Stimulated activated CD4-positive, alpha-beta T cell treated with anti-CD3 and anti-CD28 coated beads, Interleukin-4, amount 100 ng/mL, for 48 hours (primary cell): ENCODE data around the gene DMAC2.
"Not testable (repeated sequence)": the region's sequence is repeated elsewhere in the genome, so short reads cannot be mapped to it uniquely, and the experiment has no call there.

Experiments
- DNase-seq, 2 donors: peaks; one replicate each; pipeline ENCODE4 v3.0.0-alpha.2; 2020; ENCODE audit warnings: low read depth in 2 of 2

The DMAC2 gene

DNA sequence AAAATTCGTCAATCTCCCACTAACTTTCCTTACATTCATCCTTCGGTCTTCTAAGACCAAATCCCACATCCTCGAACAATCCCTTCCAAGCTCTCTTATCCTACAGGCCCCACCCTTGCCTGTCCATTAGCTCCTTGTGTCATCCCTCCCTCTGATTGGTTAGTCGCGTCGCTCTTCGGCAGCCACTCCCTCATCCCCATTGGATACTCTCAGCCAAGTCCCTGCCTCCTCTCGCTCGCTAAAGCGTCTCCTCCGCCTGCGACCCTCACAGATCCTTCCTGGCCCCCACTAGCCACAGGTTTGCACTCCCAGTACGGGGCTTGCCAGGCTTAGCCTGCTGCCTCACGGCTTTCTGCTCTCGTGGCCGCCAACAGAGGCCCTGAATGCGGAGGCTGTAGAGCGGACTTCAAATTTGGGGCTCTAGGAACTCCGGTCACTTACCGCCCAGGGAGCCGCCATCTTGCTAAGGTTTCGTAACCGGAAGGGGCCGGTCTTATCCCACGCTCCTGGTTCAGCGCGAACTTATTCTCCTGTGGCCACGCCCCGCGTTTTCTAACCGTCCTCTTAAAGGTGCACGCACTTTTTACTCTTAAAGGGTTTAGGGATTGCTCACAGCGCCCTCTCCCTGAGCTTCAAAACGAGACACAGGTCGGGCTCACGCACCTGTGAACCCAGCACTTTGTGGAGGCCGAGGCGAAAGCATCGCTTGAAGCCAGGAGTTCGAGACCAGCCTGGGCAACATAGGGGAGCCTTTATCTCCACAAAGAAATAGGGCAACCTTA lies at the start of gene DMAC2:
DMAC2 (minus strand) TSS at position 472 of the 782 bp plus-strand sequence; CDS start at position 459, 13 bp downstream.
- peak; percentile 92 to 96 for DNase-seq

DNA sequence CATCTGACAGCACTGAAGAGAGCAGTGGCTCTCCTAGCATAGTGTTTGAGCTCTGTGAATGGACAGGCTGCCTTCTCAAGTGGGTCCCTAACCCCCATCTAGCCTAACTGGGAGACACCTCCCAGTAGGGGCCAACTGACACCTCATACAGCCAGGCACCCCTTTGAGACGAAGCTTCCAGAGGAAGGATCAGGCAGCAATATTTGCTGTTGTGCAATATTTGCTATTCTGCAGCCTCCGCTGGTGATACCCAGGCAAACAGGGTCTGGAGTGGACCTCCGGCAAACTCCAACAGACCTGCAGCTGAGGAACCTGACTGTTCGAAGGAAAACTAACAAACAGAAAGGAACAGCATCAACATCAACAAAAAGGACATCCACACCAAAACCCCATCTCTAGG lies 47.2 kb upstream of the DMAC2 start:
- not testable (repeated sequence) for DNase-seq

DNA sequence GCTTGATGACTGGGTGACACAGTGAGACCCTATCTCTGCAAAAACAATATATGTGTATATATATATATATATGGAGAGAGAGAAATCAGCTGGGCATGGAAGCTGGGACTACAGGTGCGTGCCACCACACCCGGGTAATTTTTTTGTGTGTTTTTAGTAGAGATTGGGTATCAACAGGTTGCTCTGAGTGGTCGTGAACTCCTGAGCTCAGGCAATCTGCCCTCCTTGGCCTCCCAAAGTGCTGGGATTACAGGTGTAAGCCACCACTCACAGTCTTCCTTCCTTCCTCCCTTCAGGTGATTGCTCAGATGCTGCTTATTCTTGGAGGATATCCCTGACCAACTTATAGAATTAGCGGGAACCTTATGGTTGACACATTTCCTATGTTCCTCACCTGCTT lies 45.1 kb upstream of the DMAC2 start:
- no peak for DNase-seq

DNA sequence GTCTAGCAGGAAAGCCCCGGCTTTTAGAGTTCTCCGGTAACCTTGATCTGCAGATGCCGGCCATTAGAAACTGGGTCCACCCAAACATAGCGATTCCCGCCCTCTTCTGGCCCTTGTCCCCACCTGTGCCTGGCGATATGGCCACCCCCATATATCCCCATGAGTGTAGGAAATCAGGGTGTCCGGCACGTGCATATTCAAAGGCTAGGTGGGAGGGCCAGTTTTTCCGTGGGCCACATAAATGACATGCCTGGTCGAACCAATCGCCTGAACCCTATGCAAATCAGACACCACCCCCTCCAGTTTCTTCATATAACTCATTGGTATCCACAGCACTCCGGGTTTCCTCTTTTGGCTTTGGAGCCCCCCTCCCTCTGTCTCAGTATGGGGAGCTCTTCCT lies 40.6 kb upstream of the DMAC2 start:
- DNase-seq = no peak

DNA sequence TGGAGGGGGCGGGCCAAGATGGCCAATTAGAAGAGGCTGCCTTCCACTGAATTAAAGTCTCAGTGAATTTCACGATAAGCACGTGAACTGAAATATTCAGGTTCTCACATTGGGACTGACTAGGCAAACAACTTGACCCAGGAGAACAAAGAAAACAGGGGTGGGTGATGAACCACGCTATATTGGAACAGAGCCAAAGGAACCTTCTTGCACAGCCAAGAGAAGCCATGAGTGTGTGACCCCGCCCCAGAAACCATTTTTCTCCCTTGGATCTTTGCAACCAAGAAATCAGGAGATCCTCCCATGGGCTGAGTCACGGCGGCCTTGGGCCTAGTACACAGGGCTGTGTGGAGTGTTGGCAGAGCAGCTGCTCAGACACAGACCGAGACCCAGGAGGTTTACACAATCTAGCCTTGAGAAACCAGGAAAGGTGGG lies 40.1 kb upstream of the DMAC2 start:
- DNase-seq = no peak

DNA sequence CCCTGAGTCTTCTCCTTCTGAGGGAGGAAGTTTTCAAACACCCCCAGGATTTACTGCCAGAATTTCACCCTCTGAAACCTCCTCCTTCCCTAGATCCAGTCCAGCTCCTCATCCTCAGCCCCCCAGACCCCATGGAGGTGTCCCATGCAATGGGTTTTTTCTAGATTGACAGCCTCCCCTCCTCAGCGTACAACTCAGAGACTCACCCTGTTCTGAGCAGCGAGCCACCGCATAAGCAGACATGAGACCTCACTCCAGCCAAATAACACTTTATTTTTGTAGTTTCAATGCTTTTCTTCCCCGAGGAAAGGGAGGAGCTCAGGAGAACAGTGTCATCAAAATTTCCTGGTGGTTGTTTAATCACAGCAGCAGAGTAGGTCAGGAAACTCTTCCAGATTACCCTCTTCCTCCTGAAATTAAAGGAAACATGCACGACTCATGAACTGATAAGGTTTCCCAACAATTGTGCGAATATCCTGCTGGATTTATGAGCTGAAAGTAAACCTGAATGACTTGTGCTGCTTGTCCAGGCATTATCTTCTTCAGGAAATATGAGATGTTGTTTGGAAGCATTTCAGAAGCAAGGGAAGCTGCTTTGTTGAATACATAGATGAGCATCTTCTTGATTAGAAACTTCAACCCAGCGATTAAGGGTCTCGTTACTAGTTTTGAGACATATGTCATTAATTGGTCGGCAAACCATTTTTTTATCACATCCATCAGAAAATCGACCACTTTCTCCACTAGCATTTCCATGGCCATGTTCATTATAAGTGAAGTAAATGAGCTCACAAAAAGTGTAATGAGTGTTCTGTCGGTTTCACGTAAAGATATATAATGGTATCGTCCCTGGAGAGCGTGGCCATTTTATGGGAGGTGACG lies 39.4 kb upstream of the DMAC2 start:
- no peak for DNase-seq

DNA sequence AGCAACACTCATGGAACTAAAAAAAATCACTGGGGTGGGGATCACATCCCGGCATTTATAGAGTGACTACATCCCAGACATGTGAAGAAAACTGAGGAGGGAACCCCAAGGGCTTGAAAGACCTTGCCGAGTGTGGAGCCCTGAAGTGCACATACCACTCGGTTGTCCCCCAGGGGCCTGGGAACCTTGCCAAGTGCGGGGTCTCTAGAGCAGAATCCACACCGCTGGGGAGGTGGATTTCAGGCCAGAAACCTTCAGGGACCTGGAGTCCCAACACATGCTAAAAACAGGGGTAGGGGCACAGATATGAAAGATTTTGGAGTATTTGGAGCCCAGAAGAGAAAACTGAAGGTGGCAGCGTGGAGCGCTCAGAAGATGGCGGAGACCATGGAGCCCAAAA lies 38.5 kb upstream of the DMAC2 start:
- DNase-seq = no peak

DNA sequence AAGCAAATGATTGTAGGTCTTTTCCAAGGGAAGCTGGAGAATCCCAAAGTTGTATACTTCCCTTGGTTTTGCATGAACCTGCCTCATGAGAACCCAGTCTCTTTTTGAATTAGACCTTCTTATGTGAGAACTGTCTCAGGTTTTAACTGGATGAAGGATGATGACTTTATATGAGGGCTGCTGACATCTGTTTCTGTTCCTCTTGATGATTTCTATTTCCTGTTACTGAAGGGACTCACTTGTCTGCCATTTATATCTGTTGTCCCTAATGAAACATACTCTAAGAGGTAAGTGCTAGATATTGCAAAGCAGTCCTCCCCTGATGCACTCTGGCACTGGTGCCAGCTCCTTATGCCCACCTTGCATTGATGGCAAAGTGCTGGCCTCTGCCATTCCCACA lies 36.9 kb upstream of the DMAC2 start:
- DNase-seq = no peak

DNA sequence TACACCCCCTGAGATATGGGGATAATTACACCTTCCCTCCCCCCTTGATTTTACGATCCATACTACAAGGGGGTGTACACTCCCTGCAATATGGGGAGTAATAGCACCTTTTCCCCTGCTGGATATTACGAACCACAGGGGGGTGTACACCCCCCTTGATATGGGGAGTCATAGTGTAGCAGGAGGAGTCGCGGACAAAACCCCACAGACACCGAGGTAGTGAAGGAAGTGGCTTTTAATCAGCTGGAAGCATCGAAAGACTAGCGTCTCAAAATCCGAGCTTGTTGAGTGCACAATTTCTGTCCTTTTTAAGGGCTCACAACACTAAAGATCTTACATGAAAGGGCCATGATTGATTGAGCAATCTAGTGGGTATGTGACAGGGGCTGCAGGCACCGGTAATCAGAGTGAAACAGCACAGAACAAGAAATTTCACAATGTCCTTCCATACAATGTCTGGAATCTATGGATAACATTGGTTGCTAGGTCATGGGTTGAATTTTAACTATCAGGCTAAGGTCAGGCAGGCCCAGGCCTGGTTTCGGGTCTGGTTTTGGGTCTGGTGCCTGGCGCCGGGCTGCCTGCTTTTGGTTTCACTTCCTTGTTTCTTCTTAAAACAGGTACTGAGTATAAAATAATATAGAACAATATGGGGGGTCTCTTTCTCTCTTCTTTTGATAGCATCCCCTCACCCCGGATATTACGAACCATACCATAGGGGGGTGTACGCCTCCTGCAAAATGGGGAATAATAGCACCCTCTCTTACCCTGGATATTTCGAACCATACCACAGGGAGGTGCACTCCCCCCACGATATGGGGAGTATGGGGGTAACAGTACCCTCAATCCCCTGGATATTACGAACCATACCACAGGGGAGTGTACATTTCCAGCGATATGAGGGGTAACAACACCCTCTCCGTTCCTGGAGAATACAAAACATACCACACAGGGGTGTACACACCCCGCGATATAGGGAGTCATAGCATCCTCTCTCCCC lies 23.8 kb upstream of the DMAC2 start:
- DNase-seq = not testable (repeated sequence)

DNA sequence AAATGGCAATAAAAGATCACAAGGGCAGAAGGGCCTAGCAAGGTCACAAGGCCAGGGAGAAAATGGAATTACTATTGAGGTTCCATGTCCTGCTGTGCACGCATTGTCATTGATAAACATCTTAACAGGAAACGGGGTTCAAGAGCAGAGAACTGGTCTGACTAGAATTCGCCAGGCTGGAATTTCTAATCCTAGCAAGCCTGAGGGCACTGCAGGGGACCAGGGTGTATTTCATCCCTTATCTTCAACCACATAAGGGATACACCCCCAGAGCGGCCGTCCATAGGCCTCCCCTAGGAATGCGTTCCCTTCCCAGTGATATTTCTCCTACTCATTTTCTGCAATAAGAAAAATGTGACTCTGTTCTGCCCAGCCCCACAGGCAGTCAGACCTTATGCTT lies 22.8 kb upstream of the DMAC2 start:
- no peak for DNase-seq

DNA sequence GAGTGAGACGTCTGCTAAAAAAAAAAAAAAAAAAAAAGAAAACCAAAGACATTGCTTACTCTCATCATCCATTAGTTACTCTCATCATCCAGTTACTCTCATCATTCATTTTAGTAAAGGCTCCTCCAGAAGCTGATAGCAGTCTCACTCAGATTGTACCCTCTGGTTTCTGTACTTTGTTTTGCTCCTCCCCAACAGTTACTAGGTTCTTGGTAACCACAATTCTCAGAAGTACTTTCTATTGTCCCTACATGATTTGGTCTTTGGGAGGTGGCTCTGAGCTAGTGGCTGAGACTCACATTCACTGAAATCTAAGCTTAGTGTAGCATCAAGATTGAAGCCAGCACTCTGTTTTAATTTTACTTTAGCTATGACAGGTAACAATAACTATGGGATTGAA lies 17.5 kb upstream of the DMAC2 start:
- DNase-seq = no peak

DNA sequence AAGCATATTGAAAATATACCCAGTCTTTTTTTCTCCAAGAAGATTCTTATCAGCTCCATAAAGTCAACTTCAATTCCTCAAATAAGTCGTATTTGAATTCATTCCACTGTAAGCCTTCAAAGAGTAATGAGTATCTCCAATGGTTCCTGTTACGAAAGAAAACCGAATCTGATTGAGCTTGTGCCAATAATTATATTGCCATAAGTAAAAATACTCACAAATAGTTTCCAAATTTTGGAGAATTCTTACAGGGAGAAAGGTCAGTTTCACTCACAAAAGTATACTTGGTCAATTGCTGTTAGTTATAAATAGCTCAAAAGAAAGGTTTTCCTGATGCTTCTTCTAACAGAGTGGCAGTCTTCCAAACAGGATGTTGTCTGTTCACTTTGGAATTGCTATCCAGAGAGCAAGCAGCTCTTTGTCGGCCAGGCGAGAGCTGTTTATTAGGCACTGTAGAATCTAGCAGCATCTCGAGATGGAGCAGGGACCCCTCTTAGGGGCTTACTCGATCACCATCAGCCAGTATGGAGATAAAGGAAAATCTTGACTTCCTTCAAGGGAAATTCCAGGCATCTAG lies 16.7 kb upstream of the DMAC2 start:
- no peak for DNase-seq

DNA sequence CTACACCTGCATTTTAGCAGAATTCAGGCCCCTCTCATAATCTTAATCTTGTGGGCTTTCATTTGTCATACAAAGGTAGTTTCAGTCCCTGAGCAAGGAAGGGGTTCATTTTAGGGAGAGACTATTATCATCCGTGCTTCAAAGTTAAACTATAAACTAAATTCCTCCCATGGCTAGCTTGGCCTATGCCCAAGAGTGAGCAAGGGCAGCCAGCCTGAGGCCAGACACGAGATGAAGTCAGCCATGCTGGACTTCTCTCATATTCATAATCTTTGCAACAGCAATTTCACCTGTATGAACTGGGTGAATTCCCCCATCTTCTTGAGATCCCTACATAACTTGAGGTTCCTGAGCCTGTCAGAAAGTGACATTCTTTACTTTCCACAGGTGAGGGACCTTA lies 16.2 kb upstream of the DMAC2 start:
- no peak for DNase-seq

DNA sequence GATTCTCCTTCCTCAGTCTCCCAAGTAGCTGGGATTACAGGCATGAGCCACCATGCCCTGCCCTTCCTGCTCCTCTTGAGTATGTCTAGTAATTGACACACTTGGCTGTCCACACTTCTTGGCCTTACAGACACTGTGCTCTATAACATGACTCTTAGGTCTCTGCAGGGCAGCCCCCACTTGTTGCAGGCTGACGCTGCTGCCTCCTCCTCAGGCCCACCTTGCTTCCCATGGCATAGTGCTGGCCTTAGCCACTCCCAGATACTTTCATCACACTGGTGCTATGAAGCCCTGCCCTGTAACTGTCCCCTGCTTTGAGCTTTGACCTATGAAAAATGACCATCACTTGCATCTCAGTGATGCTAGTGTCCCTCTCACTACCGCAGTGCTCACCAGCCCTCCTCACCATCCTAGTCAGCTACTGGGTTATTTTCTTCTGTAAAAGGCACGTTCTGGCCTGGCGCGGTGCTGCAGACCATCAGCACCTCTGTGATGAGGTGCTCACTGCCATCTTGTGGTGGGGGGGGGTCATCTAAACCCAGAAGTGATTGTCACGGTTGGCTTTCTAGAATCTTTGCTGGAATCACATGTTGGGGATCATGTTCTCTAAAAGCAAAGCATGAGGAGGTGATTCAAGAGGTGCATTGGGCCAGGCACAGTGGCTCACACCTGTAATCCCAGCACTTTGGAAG lies 13.0 kb upstream of the DMAC2 start:
- no peak for DNase-seq

DNA sequence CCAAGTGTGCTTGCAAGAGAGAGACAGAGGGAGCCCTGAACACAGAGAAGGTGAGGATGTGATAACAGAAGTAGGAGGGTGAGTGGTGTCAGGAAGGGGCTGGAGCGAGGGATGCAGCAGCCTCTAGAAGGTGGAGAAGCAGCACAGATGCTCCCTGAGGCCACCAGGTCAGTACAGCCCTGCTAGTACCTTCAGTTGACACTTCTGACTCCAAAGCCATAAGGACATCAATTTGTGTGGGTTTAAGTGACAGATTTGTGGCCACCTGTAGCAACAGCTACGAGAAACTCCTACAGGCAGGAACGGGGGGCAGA lies 10.1 kb upstream of the DMAC2 start:
- no peak for DNase-seq

DNA sequence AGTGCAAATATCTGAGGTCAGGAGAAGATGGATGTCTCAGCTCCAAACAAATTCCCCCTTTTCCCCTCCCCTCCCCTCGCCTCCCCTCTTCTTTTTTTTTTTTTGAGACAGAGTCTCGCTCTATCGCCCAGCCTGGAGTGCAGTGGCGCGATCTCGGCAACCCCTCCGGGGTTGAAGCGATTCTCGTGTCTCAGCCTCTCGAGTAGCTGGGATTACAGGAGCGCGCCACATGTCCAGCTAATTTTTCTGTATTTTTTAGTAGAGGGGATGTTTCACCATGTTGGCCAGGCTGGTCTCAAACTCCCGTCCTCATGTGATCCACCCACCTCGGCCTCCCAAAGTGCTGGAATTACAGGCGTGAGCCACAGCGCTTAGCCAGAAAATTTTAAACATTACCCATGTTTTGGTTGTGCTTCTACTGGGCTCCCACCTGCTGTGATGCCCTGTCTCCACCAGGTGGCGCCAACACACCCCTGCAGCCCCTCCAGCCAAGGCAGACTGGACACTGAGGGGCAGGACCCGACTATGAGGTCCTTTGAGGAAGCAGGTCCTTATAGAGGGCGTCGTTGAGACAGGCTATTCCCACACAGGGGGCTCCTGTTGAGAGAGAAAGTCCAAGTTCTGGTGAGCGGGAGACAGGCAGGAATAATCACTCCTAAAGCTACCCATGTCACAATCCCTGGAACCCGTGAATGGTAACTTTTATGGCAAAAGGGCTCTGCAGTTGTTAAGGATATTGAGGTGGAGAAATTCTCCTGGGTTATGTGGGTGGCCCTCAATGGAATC lies 9.6 kb upstream of the DMAC2 start:
- DNase-seq = peak; percentile 54 to 55

DNA sequence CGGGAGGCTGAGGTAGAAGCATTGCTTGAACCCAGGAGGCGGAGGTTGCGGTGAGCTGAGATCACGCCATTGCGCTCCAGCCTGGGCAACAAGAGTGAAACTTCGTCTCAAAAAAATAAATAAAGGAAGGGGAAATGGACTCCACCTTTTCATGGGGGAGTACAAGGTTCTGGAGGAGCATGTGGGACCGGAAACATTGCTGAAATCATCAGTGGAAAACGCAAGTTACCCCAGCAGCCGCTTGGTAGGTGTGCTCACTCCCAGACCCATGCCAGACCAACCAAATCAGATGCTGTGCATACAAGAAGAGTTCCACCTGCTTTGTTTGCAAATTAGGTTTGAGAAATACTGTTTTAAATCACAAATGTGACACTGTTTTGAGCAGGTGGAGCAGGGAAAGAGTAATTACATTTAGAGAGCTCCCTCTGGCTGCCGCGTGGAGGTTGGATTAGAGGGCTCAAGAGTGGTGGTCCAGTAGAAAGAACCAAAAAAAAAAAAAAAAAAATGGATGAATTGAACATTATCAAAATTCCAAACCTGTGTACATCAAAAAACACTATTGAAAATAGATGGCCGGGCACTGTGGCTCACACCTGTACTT lies 8.1 kb upstream of the DMAC2 start:
- DNase-seq = no peak

DNA sequence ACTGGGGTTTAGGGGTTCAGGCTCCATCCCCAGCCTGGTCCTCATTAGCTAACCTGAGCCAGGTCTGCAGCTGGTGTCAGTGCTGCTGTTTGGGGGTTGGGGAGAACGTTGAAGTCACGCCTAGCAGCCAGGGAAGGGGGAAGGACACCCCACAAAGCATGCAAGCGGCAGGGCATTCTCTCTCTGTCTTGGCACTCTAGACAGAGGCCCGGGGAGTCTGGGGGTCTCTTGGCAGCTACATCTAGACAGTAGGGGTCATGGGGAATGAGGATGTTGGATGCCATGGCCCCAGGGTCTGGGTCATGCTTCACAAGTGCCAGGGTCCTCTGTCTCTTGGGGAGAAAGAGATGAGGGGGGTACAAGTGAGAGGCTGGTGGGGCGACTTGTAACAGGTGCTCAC lies 5.9 kb upstream of the DMAC2 start:
- DNase-seq = no peak

DNA sequence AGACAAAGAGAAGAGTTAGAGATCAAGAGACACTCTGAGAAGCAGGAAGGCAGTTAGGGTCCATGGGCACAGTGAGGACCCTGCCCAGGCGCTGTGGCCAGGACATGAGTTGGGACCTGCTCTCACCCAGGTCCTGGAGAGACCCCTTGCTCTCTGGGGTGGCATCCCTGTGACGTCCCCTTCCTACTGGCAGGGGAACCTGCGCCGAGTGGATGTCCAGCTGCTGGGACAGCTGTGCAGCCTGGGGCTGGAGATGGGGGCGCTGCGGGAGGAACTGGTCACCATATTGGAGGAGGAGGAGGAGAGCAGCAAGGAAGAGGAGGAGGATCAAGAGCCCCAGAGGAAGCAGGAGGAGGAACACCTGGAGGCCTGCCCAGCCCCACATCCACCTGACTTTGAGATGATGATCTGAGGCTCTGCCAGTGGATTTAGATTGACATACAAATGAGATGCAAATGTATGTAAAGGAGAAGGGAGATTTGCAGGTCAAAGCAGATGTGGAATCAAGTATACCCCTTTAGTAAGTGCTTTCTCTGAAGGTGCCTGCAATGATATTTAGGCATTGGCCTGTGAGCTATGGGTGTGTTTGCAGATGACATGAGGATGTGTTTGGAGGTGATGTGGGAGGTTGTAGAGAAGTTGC lies 4.2 kb upstream of the DMAC2 start:
- DNase-seq = no peak
